Parathyroid adenoma (tissue), 2 donors: ENCODE data around the gene TTC33.

Experiments used
- H2AFZ ChIP-seq: fragments of 300-600 bp; sonication (generic); one replicate; pipeline ENCODE4 v1.7.0; 2017; ENCODE audit warnings: antibody characterized with exemption, mild to moderate bottlenecking
- H3K27ac ChIP-seq: fragments of 300-600 bp; sonication (generic); one replicate; pipeline ENCODE4 v1.7.0; 2017
- H3K27me3 ChIP-seq: fragments of 300-600 bp; sonication (generic); one replicate; pipeline ENCODE4 v1.7.0; 2017; ENCODE audit warnings: low read length; ENCODE audit not compliant: control insufficient read depth, insufficient read depth
- H3K36me3 ChIP-seq: fragments of 300-600 bp; sonication (generic); one replicate; pipeline ENCODE4 v1.7.0; 2017; ENCODE audit warnings: low read length; ENCODE audit not compliant: control insufficient read depth, insufficient read depth
- H3K4me1 ChIP-seq: fragments of 300-600 bp; sonication (generic); one replicate; pipeline ENCODE4 v1.7.0; 2017; ENCODE audit warnings: control low read depth
- H3K4me2 ChIP-seq: fragments of 300-600 bp; sonication (generic); one replicate; pipeline ENCODE4 v1.7.0; 2017; ENCODE audit warnings: low read length
- H3K4me3 ChIP-seq: fragments of 300-600 bp; sonication (generic); one replicate; pipeline ENCODE4 v1.7.0; 2017; ENCODE audit warnings: low read depth, low read length
- H3K79me2 ChIP-seq: fragments of 300-600 bp; sonication (generic); one replicate; pipeline ENCODE4 v1.7.0; 2017; ENCODE audit warnings: control low read depth
- H3K9ac ChIP-seq: fragments of 300-600 bp; sonication (generic); one replicate; pipeline ENCODE4 v1.7.0; 2017; ENCODE audit warnings: mild to moderate bottlenecking
- H3K9me3 ChIP-seq: fragments of 300-600 bp; sonication (generic); one replicate; pipeline ENCODE4 v1.7.0; 2017; ENCODE audit warnings: low read length; ENCODE audit not compliant: control insufficient read depth
- TF ChIP-seq, protein P1 (sequence below): fragments of 300-600 bp; sonication (generic); IDR thresholded peaks from one replicate; pipeline ENCODE4 v1.7.0; 2017; ENCODE audit warnings: antibody characterized with exemption, mild to moderate bottlenecking
- donor health status: primary hyperparathyroidism.

Gene TTC33, protein sequence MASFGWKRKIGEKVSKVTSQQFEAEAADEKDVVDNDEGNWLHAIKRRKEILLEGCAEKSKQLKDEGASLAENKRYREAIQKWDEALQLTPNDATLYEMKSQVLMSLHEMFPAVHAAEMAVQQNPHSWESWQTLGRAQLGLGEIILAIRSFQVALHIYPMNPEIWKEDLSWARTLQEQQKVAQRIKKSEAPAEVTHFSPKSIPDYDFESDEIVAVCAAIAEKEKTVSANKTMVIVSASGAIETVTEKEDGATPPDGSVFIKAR

DNA sequence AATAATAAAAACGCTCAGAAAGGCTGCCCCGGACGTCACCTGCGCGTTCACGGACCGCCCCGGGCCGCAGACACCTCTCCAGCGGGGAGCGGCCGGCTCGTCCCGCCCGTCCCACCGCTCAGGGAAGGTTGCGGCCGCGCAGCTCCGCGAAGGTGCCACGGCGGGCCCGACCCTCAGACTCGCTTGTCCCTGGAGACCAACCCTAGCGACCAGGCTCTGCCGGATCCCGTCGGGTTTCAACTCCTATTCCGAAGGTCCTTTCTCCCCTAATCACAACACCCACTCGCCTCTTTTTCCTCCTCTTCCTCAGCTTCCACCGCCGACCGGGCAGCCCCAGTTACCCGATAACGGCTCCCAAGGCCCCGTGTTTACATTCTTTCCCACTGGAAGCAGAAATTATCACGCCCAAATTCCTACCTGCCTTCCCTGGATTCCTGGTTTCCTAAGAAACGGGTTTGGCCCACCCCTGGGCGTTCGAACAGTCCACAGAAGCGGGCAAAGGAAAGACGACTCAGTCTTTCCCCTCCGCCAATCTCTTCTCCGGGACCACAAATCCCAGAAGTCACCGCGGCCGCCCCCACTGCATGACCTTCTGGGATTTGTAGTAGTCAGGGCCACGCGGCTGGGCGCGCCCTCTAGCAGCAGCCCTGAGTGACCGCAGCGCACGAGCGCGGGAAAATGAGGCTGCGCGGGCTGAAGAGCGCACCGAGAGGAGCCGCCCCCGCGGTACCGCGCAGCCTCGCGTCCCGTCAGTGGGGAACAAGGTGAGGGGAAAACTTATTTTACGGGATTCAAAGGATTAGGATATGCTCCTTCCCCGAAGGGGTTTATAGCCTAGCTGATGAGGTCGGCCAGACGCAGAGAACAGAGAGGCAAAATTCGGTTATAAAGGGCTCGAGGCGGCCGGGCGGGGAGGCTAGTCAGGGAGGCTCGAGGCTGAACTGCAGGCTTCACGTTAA, at the start of gene TTC33:
TSS of gene TTC33 (minus strand) at position 555 of the 959 bp plus-strand sequence. CDS start 8,943 bp downstream, outside the sequence.
- no peaks in the 10 kb centered on the region for H3K4me1 ChIP-seq
- TF ChIP-seq, protein P1, sequence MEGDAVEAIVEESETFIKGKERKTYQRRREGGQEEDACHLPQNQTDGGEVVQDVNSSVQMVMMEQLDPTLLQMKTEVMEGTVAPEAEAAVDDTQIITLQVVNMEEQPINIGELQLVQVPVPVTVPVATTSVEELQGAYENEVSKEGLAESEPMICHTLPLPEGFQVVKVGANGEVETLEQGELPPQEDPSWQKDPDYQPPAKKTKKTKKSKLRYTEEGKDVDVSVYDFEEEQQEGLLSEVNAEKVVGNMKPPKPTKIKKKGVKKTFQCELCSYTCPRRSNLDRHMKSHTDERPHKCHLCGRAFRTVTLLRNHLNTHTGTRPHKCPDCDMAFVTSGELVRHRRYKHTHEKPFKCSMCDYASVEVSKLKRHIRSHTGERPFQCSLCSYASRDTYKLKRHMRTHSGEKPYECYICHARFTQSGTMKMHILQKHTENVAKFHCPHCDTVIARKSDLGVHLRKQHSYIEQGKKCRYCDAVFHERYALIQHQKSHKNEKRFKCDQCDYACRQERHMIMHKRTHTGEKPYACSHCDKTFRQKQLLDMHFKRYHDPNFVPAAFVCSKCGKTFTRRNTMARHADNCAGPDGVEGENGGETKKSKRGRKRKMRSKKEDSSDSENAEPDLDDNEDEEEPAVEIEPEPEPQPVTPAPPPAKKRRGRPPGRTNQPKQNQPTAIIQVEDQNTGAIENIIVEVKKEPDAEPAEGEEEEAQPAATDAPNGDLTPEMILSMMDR, result peak; percentile 82
- H3K4me2 ChIP-seq, result peak within 1 kb of the TSS; percentile 73
- no peaks in the 10 kb centered on the region for H3K36me3 ChIP-seq
- peaks cover 27% of the 10 kb centered on the region for H3K79me2 ChIP-seq
- no peaks in the 10 kb centered on the region for H3K27me3 ChIP-seq
- H3K9ac ChIP-seq, result peak within 1 kb of the TSS; percentile 89
- H3K9me3 ChIP-seq, result no peaks in the 10 kb centered on the region
- peak within 1 kb of the TSS; percentile 95 for H3K4me3 ChIP-seq
- peak within 1 kb of the TSS; percentile 84 for H3K27ac ChIP-seq
- H2AFZ ChIP-seq, result peak within 1 kb of the TSS; percentile 86

DNA sequence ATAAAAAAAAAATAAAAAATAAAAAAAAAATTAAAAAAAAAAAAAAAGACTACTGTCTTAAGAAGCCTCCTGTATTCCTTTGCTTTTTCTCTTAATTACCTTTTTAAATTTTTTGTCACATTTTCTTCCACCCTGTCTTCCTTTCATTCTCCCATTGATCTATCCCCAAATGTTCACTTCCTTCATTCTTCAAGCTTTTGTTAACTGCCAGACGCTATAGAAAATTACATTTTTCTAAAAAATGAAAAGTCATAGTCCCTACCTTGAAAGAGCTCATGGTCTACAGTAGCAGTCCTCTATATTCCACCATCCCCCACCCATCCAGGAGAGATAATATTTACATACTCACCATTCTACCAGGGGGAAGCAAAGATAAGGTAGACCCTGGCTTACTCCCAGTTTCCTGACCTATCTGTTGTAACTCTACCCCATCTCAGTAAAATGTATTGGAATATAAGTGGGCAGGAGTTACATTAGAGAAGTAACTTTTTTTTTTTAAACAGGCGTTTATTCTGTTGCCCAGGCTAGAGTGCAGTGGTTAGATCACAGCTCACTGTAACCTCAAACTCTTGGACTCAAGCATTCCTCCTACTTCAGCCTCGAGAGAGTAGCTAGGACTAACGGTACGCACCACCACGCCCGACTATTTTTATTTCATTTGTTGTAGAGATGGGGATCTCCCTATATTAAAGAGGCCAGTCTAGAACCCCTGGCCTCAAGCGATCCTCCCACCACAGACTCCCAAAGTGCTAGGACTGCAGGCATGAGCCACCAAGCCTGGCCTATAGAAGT, 46.2 kb upstream of the TTC33 start:
- H3K9ac ChIP-seq, result no peak overlapping the region
- H3K27ac ChIP-seq, result no peak overlapping the region
- H3K36me3 ChIP-seq, result no peaks in the 10 kb centered on the region
- no peak overlapping the region for H3K4me2 ChIP-seq
- H3K4me3 ChIP-seq, result no peak overlapping the region
- no peaks in the 10 kb centered on the region for H3K79me2 ChIP-seq
- no peaks in the 10 kb centered on the region for H3K9me3 ChIP-seq
- H3K4me1 ChIP-seq, result no peaks in the 10 kb centered on the region
- no peak overlapping the region for H2AFZ ChIP-seq
- TF ChIP-seq, protein P1, result no peak
- H3K27me3 ChIP-seq, result no peaks in the 10 kb centered on the region

DNA sequence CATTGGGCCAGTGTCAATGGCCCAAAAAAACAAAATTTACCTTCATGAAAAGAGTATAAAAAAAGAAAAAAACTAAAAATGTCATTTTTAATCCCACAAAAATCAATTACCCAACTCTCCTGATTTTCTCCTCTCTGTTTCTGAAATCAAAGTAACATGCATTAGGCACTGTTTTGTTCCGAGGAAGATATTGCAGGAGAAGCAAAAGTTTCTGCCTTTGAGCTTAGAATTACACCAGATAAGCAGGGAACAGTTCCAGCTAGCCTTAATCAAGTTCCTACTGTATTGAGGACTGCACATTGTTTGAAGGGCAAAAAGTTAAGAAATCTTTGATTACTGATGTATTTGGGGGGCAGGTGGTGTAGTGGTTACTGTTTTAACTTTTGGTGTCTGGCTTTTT, 43.5 kb upstream of the TTC33 start:
- TF ChIP-seq, protein P1, result no peak
- no peaks in the 10 kb centered on the region for H3K27me3 ChIP-seq
- peaks cover 16% of the 10 kb centered on the region for H3K79me2 ChIP-seq
- no peak overlapping the region for H3K27ac ChIP-seq
- peak overlapping the region; percentile 89 for H3K4me2 ChIP-seq
- H2AFZ ChIP-seq, result peak overlapping the region; percentile 91
- no peaks in the 10 kb centered on the region for H3K4me1 ChIP-seq
- no peaks in the 10 kb centered on the region for H3K36me3 ChIP-seq
- H3K9me3 ChIP-seq, result no peaks in the 10 kb centered on the region
- peak overlapping the region; percentile 87 for H3K4me3 ChIP-seq
- H3K9ac ChIP-seq, result no peak overlapping the region

DNA sequence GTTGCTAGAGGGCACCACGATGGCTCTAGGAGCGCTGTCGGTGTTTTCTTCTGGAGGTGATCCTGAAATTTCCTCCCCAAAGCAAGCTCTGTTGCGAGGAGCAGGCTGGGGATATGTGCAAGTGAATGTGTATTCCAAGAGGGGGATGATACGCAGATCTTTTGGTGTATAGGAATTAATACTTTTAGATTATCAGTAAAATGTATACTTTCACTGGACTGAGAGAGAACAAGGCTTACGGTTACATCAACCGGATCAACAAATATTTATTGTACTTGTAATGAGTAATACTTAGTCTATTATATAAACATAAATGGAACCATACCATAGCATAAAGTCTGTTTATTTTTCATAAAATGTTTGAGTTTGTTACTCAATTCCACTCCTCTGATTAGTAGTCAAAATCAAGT, 43.0 kb upstream of the TTC33 start:
- H3K79me2 ChIP-seq, result peaks cover 20% of the 10 kb centered on the region
- H3K4me3 ChIP-seq, result peak overlapping the region; percentile 87
- TF ChIP-seq, protein P1, result no peak
- H3K9me3 ChIP-seq, result no peaks in the 10 kb centered on the region
- H2AFZ ChIP-seq, result peak overlapping the region; percentile 91
- peak overlapping the region; percentile 87 for H3K27ac ChIP-seq
- H3K9ac ChIP-seq, result no peak overlapping the region
- H3K4me1 ChIP-seq, result no peaks in the 10 kb centered on the region
- H3K4me2 ChIP-seq, result peak overlapping the region; percentile 89
- no peaks in the 10 kb centered on the region for H3K36me3 ChIP-seq
- no peaks in the 10 kb centered on the region for H3K27me3 ChIP-seq
